HG02943 (cell line): Measurements from ENCODE around the gene C2CD4D.

Experiments used
- ATAC-seq: cut with Tn5 transposase; IDR thresholded peaks from one replicate; pipeline ENCODE4 v1.9.1; 2021; ENCODE audit warnings: mild to moderate bottlenecking, low read depth, moderate library complexity; ENCODE audit not compliant: unreplicated experiment

The C2CD4D gene

GRCh38 chr1:151790940-151791651 is 48.5 kb downstream of the C2CD4D start:
- ATAC-seq = peak; percentile 7

GRCh38 chr1:151790071-151790939 is 49.3 kb downstream of the C2CD4D start, which contains the start of gene TDRKH:
TSS of gene TDRKH (minus strand) at chr1:151790500. CDS start at chr1:151783022, 7,478 bp downstream.
- ATAC-seq = peak; percentile 96
